SK-N-SH (cell line): ENCODE results near the gene NHS. TPM values are rescaled to one million over a fixed set of nuclear protein-coding genes. Genes with fewer than 3 reads are reported as not detected.

ENCODE experiments used
- CTCF ChIA-PET: fragments of 300-600, 350-600 bp; formaldehyde crosslinking; extraction: SDS; loops from one replicate; lab custom pipeline; 2021; lab: Yijun Ruan, JAX
- POLR2A ChIA-PET: fragments of 350-600 bp; sonication (Branson Sonifier 250); formaldehyde crosslinking; extraction: SDS; loops from one replicate; lab custom pipeline; 2020; ENCODE audit warnings: antibody characterized with exemption, inconsistent platforms; lab: Yijun Ruan, JAX
- DNase-seq: peaks from one replicate; pipeline ENCODE4 v3.0.0; 2012
- H2AFZ ChIP-seq: fragments of 200-600 bp; sonication (generic); 2 replicates; pipeline ENCODE4 v1.8.1; 2016; ENCODE audit warnings: antibody characterized with exemption, mild to moderate bottlenecking, low read depth
- H3F3A ChIP-seq: fragments of 200-600 bp; sonication (generic); replicated peaks from 2 replicates; pipeline ENCODE3; 2016; ENCODE audit warnings: antibody characterized with exemption, mild to moderate bottlenecking; ENCODE audit not compliant: insufficient read depth
- H3K27ac ChIP-seq, 2 experiments: fragments of 200-500 bp in 1 of 2; fragments of 200-600 bp in 1 of 2; sonication (Bioruptor generic) in 1 of 2; sonication (generic), shearing (Covaris generic) in 1 of 2; 2 replicates each; pipeline versions ENCODE4 v1.5.1 to v1.6.1; 2014 to 2016; ENCODE audit warnings: low read depth in 2 of 2, inconsistent platforms in 1 of 2, low read length in 1 of 2, mild to moderate bottlenecking in 1 of 2, mixed read lengths in 1 of 2
- H3K27me3 ChIP-seq: fragments of 200-600 bp; sonication (generic), shearing (Covaris generic); 2 replicates; pipeline ENCODE4 v1.6.1; 2016; ENCODE audit warnings: mixed run types; ENCODE audit not compliant: insufficient read depth
- H3K36me3 ChIP-seq, 2 experiments: fragments of 200-500 bp in 1 of 2; fragments of 200-600 bp in 1 of 2; sonication (Bioruptor generic) in 1 of 2; sonication (generic) in 1 of 2; replicated peaks in 1 of 2; 2 replicates each; pipeline versions ENCODE3 to v1.5.1; 2014 to 2016; ENCODE audit warnings: low read length in 1 of 2, mild to moderate bottlenecking in 1 of 2; ENCODE audit not compliant: insufficient read depth in 2 of 2, control insufficient read depth in 1 of 2
- H3K4me1 ChIP-seq, 2 experiments: fragments of 200-500 bp in 1 of 2; fragments of 200-600 bp in 1 of 2; sonication (Bioruptor generic) in 1 of 2; sonication (generic), shearing (Covaris generic) in 1 of 2; 2 replicates each; pipeline versions ENCODE4 v1.5.1 to v1.6.1; 2014 to 2016; ENCODE audit warnings: low read depth in 1 of 2, low read length in 1 of 2, mixed run types in 1 of 2; ENCODE audit not compliant: insufficient read depth in 2 of 2, control insufficient read depth in 1 of 2
- H3K4me2 ChIP-seq: fragments of 200-600 bp; sonication (generic), shearing (Covaris generic); 2 replicates; pipeline ENCODE4 v1.6.1; 2017; ENCODE audit warnings: mixed run types
- H3K4me3 ChIP-seq, 2 experiments: fragments of 200-500 bp in 1 of 2; fragments of 200-600 bp in 1 of 2; sonication (Bioruptor generic) in 1 of 2; sonication (generic), shearing (Covaris generic) in 1 of 2; 2 replicates each; pipeline versions ENCODE4 v1.5.1 to v1.8.1; 2014 to 2016; ENCODE audit warnings: low read depth in 2 of 2, inconsistent platforms in 1 of 2, low read length in 1 of 2, mild to moderate bottlenecking in 1 of 2, mixed read lengths in 1 of 2, moderate library complexity in 1 of 2
- H3K79me2 ChIP-seq: fragments of 200-600 bp; sonication (generic); 2 replicates; pipeline ENCODE4 v1.8.1; 2017; ENCODE audit warnings: mild to moderate bottlenecking; ENCODE audit not compliant: insufficient read depth
- H3K9ac ChIP-seq: fragments of 200-600 bp; sonication (generic); 2 replicates; pipeline ENCODE4 v1.6.1; 2017; ENCODE audit warnings: mixed run types
- H3K9me2 ChIP-seq: fragments of 200-600 bp; sonication (generic); 2 replicates; pipeline ENCODE4 v1.6.1; 2017; ENCODE audit warnings: mixed run types
- H3K9me3 ChIP-seq: fragments of 200-600 bp; sonication (generic); 2 replicates; pipeline ENCODE4 v1.6.1; 2017; ENCODE audit warnings: mixed run types, mild to moderate bottlenecking, moderate library complexity
- H4K20me1 ChIP-seq: fragments of 200-600 bp; sonication (generic); 2 replicates; pipeline ENCODE4 v1.6.1; 2017; ENCODE audit warnings: mild to moderate bottlenecking, mixed run types; ENCODE audit not compliant: insufficient read depth
- CHD2 ChIP-seq: fragments of 150-350 bp; IDR thresholded peaks from 2 replicates; pipeline ENCODE4 v1.6.1; 2018; ENCODE audit warnings: low read length; ENCODE audit not compliant: partially characterized antibody
- ELF1 ChIP-seq: IDR thresholded peaks from 2 replicates; pipeline ENCODE4 v1.4.0; 2012
- GATA2 ChIP-seq: sonication (generic); formaldehyde crosslinking; IDR thresholded peaks from 2 replicates; pipeline ENCODE4 v1.5.0; 2020; ENCODE audit warnings: mild to moderate bottlenecking, missing genetic modification reagents
- JUND ChIP-seq: IDR thresholded peaks from 2 replicates; pipeline ENCODE4 v1.4.0; 2012
- MEF2A ChIP-seq: IDR thresholded peaks from 2 replicates; pipeline ENCODE4 v1.4.0; 2012; ENCODE audit warnings: low read depth, borderline replicate concordance
- NRF1 ChIP-seq: IDR thresholded peaks from 2 replicates; pipeline ENCODE4 v1.6.1; 2012; ENCODE audit warnings: low read depth, mild to moderate bottlenecking, low read length
- POLR2AphosphoS5 ChIP-seq: IDR thresholded peaks from 2 replicates; pipeline ENCODE4 v1.6.1; 2012; ENCODE audit warnings: low read depth, low read length
- RAD21 ChIP-seq: IDR thresholded peaks from 2 replicates; pipeline ENCODE4 v1.6.1; 2012; ENCODE audit warnings: mild to moderate bottlenecking, low read length
- RXRA ChIP-seq: IDR thresholded peaks from 2 replicates; pipeline ENCODE4 v1.4.0; 2012; ENCODE audit warnings: low read depth, mild to moderate bottlenecking, borderline replicate concordance
- SMC3 ChIP-seq: IDR thresholded peaks from 2 replicates; pipeline ENCODE4 v1.6.1; 2012; ENCODE audit warnings: low read depth, low read length, improper control_type of control experiment
- TAF1 ChIP-seq: IDR thresholded peaks from 2 replicates; pipeline ENCODE4 v1.6.1; 2012; ENCODE audit warnings: low read depth, mild to moderate bottlenecking, low read length, moderate library complexity, borderline replicate concordance
- TCF12 ChIP-seq: IDR thresholded peaks from 2 replicates; pipeline ENCODE4 v1.4.0; 2012
- TEAD4 ChIP-seq: IDR thresholded peaks from 2 replicates; pipeline ENCODE4 v1.4.0; 2012; ENCODE audit warnings: mild to moderate bottlenecking, borderline replicate concordance; ENCODE audit not compliant: insufficient read depth
- WGBS: methylation state at CpG from one replicate; pipeline ENCODE4 v1.1.6; 2017; ENCODE audit warnings: low lambda C conversion rate; 5-methylcytosine and 5-hydroxymethylcytosine counted together
- polyA plus RNA-seq, 3 experiments: library from polyadenylated mRNA; depleted of rRNA; stranded (reverse); fragments of >200 nt; gene quantifications; 2 replicates each; pipeline ENCODE4 v1.2.3, GENCODE V29; 2012
- TF ChIP-seq, protein P1 (sequence below): fragments of 150-350 bp; IDR thresholded peaks from 2 replicates; pipeline ENCODE4 v1.6.1; 2017; ENCODE audit warnings: antibody characterized with exemption, low read length, low read depth, borderline replicate concordance
- TF ChIP-seq, protein P2 (sequence below): IDR thresholded peaks from 2 replicates; pipeline ENCODE4; 2012
- TF ChIP-seq, protein P3 (sequence below): IDR thresholded peaks from 2 replicates; pipeline ENCODE4 v1.4.0; 2012; ENCODE audit warnings: low read depth
- TF ChIP-seq, protein P4 (sequence below): IDR thresholded peaks from 2 replicates; pipeline ENCODE4 v1.6.1; 2012; ENCODE audit warnings: mild to moderate bottlenecking, low read depth, low read length, moderate library complexity
- TF ChIP-seq, protein P5 (sequence below): IDR thresholded peaks from 2 replicates; pipeline ENCODE4 v1.4.0; 2012; ENCODE audit warnings: low read depth, borderline replicate concordance
- TF ChIP-seq, protein P6 (sequence below): fragments of 150-350 bp; IDR thresholded peaks from 2 replicates; pipeline ENCODE4 v1.6.1; 2016; ENCODE audit warnings: mild to moderate bottlenecking, low read depth, low read length

Gene NHS
- polyA plus RNA-seq, 1 of the 3 experiments (the other 2 are of a cell fraction): 1.0 TPM

DNA sequence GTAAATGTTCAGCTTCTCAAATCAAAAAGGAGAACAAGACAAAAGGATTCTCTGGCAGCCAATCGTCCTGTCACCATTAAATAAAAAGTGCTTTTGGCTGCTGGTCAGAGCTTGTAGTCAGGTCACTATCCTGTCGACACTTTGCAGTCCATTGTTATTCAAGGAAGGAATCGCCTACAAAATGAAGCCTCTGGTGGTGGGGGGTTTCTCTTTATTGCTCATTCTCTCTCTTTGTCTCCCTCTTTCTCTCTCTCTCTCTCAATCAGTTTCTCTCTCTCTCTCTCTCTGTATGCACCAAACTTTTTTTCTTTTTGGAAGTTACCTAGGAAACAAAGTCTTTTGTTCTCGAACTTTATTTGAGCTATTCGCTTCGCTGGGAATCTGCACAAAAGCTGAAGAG is 344.7 kb downstream of the NHS start:
- Histone ChIP-seq H4K20me1 (no peaks in the 10 kb centered on the region), H3F3A (no peaks in the 10 kb centered on the region), H3K79me2 (no peaks in the 10 kb centered on the region), H3K4me3 (no peak overlapping the region), H3K27ac (no peak overlapping the region), H3K9me2 (no peaks in the 10 kb centered on the region), H3K4me2 (no peak overlapping the region), H3K27me3 (no peaks in the 10 kb centered on the region), H3K4me1 (no peaks in the 10 kb centered on the region), H2AFZ (no peak overlapping the region), H3K9ac (no peak overlapping the region), H3K36me3 (peaks cover 0 to 4% of the 10 kb centered on the region in 2 experiments), H3K9me3 (no peaks in the 10 kb centered on the region)
- ChIA-PET POLR2A (no interaction called here), CTCF (interaction anchor here (0.5 kb wide), 1 partner anchor 276 kb away, joined by 3 read pairs; no protein-coding TSS in a partner anchor)
- WGBS: 54% methylated on average over 6 of the region's 6 CpGs
- DNase-seq: no peak
- TF ChIP-seq CHD2: no peak
- TF ChIP-seq, protein P1, sequence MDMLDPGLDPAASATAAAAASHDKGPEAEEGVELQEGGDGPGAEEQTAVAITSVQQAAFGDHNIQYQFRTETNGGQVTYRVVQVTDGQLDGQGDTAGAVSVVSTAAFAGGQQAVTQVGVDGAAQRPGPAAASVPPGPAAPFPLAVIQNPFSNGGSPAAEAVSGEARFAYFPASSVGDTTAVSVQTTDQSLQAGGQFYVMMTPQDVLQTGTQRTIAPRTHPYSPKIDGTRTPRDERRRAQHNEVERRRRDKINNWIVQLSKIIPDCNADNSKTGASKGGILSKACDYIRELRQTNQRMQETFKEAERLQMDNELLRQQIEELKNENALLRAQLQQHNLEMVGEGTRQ: no peak
- TF ChIP-seq RAD21: no peak
- TF ChIP-seq JUND: no peak
- TF ChIP-seq SMC3: no peak
- no peak for TF ChIP-seq ELF1
- TF ChIP-seq, protein P2, sequence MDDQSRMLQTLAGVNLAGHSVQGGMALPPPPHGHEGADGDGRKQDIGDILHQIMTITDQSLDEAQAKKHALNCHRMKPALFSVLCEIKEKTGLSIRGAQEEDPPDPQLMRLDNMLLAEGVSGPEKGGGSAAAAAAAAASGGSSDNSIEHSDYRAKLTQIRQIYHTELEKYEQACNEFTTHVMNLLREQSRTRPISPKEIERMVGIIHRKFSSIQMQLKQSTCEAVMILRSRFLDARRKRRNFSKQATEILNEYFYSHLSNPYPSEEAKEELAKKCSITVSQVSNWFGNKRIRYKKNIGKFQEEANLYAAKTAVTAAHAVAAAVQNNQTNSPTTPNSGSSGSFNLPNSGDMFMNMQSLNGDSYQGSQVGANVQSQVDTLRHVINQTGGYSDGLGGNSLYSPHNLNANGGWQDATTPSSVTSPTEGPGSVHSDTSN: no peak
- TF ChIP-seq RXRA: no peak
- no peak for TF ChIP-seq NRF1
- TF ChIP-seq, protein P3, sequence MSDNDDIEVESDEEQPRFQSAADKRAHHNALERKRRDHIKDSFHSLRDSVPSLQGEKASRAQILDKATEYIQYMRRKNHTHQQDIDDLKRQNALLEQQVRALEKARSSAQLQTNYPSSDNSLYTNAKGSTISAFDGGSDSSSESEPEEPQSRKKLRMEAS: no peak
- no peak for TF ChIP-seq TEAD4
- TF ChIP-seq, protein P4, sequence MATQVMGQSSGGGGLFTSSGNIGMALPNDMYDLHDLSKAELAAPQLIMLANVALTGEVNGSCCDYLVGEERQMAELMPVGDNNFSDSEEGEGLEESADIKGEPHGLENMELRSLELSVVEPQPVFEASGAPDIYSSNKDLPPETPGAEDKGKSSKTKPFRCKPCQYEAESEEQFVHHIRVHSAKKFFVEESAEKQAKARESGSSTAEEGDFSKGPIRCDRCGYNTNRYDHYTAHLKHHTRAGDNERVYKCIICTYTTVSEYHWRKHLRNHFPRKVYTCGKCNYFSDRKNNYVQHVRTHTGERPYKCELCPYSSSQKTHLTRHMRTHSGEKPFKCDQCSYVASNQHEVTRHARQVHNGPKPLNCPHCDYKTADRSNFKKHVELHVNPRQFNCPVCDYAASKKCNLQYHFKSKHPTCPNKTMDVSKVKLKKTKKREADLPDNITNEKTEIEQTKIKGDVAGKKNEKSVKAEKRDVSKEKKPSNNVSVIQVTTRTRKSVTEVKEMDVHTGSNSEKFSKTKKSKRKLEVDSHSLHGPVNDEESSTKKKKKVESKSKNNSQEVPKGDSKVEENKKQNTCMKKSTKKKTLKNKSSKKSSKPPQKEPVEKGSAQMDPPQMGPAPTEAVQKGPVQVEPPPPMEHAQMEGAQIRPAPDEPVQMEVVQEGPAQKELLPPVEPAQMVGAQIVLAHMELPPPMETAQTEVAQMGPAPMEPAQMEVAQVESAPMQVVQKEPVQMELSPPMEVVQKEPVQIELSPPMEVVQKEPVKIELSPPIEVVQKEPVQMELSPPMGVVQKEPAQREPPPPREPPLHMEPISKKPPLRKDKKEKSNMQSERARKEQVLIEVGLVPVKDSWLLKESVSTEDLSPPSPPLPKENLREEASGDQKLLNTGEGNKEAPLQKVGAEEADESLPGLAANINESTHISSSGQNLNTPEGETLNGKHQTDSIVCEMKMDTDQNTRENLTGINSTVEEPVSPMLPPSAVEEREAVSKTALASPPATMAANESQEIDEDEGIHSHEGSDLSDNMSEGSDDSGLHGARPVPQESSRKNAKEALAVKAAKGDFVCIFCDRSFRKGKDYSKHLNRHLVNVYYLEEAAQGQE: no peak
- TF ChIP-seq GATA2 (CRISPR knock-in tag): no peak
- no peak for TF ChIP-seq MEF2A
- TF ChIP-seq TAF1: no peak
- TF ChIP-seq, protein P5, sequence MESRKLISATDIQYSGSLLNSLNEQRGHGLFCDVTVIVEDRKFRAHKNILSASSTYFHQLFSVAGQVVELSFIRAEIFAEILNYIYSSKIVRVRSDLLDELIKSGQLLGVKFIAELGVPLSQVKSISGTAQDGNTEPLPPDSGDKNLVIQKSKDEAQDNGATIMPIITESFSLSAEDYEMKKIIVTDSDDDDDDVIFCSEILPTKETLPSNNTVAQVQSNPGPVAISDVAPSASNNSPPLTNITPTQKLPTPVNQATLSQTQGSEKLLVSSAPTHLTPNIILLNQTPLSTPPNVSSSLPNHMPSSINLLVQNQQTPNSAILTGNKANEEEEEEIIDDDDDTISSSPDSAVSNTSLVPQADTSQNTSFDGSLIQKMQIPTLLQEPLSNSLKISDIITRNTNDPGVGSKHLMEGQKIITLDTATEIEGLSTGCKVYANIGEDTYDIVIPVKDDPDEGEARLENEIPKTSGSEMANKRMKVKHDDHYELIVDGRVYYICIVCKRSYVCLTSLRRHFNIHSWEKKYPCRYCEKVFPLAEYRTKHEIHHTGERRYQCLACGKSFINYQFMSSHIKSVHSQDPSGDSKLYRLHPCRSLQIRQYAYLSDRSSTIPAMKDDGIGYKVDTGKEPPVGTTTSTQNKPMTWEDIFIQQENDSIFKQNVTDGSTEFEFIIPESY: no peak
- TF ChIP-seq POLR2AphosphoS5: no peak
- no peak for TF ChIP-seq TCF12
- TF ChIP-seq, protein P6, sequence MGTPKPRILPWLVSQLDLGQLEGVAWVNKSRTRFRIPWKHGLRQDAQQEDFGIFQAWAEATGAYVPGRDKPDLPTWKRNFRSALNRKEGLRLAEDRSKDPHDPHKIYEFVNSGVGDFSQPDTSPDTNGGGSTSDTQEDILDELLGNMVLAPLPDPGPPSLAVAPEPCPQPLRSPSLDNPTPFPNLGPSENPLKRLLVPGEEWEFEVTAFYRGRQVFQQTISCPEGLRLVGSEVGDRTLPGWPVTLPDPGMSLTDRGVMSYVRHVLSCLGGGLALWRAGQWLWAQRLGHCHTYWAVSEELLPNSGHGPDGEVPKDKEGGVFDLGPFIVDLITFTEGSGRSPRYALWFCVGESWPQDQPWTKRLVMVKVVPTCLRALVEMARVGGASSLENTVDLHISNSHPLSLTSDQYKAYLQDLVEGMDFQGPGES: no peak
